ENCODE measurements around the gene PABPC1L.

DNA sequence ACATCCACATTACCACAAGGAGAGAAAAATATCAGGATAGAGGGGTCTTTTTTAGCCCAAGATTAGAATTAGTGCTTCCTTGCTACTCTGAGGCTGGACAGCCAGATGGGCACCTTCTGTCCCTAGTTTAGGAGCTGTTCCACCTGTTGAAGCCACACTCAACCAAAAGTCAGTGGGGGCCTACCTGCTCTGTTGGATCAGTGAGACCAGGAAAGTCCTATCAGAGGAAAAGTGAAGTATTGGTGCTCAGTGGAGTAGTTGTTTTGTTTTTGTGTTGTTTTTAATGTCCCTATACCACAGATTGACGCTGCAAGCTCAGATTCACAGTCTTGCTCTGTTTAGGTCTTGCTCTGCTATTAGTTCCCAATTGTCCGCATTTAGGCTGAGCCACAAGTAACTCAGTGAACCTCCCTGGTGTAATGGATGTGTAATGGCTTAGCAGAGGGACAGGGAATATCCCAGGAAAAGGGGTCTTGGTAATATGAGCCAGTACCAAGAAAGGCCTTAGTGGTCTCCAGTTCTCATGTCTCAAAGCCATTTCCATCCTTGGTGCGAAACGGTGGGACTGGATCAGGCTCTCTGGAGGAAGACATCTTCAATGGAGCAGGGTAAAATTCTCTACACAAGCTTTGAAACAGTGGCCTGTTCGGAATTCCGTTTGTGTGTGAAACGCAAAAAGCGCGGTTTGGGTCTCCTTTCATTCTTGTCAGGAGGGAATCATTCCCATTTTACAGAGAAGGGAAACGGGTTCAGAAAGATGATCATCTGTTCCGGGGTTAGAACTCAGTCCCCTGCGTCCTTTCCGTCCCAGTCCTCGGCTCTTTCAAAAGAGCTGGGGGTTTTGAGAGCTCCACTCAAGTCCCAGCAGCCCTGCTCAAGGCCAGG is 631 bp upstream of the PABPC1L start:
- TF ChIP-seq CTCF (IDR thresholded peaks at IDR 0.05; ENCODE audit: low read depth, low read length), result no peak
- no peak for TF ChIP-seq POLR2A (IDR thresholded peaks at IDR 0.05; ENCODE audit: extremely low read depth, insufficient read length)
- no peak for TF ChIP-seq MAX (IDR thresholded peaks at IDR 0.05; ENCODE audit: low read depth, low read length)
- TF ChIP-seq MYC (IDR thresholded peaks at IDR 0.05; ENCODE audit: low read depth, low read length), result no peak

Data from NB4 (cell line).